ENCODE results near the gene POU2F3. TPM values are rescaled to one million over a fixed set of nuclear protein-coding genes. Genes with fewer than 3 reads are reported as not detected.

The POU2F3 gene
- total and polyA plus RNA-seq, 7 donors: not detected

DNA sequence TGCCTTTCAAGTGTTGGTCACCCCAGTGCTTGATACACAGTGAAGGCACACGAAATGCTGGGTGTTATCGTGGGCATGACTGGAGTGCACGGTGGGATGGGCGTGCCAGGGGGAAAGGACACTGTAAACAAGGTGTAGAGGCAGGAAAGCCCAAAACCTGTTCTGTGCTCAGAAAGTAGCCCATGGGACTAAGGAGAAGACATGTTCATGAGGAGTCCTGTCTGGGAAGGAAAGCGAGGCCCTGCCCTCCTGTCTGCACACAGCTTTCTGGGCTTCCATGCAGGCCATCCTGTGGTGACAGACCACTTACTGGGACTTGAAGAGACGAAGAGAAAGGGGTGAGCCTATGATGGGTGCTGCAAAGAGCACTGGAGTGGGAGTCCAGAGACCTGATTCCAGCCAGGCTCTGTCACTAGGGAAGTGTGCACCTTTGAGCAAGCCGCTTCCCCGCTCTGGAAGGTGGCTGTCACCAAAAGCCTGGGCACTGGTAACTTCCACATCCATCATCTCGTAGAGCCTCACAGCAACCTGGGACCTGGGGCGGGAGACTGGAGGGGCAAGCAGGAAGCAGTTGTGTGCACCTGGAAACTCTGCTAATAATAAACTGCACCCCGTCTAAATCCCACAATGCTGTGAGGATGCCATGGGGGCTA is 846 bp upstream of the POU2F3 start:
- intact Hi-C loops (cut with DNase I): no loop called here
- no peak overlapping the region for H3K27ac ChIP-seq
- no peak for ATAC-seq
- H3K9me3 ChIP-seq: no peaks in the 10 kb centered on the region
- no peak for DNase-seq
- no peak for TF ChIP-seq CTCF (IDR thresholded peaks at IDR 0.05)
- no peaks in the 10 kb centered on the region for H3K4me1 ChIP-seq
- 80 to 82% (median 82%) methylated on average over 11 of the region's 11 CpGs for WGBS, 3 donors
- no peak overlapping the region for H3K4me3 ChIP-seq
- peaks cover 0 to 63% (median 7%) of the 10 kb centered on the region in 3 donors for H3K27me3 ChIP-seq (ENCODE audit: insufficient read depth in 3 of 3, low read length in 2 of 3)
- H3K36me3 ChIP-seq (ENCODE audit: insufficient read depth in 1 of 2, low read depth in 1 of 2): no peaks in the 10 kb centered on the region

- no peak overlapping the region for H3K4me3 ChIP-seq
- no peaks in the 10 kb centered on the region for H3K9me3 ChIP-seq
- intact Hi-C loops (cut with DNase I): no loop called here
- TF ChIP-seq CTCF (IDR thresholded peaks at IDR 0.05): no peak
- no peaks in the 10 kb centered on the region for H3K36me3 ChIP-seq (ENCODE audit: insufficient read depth in 1 of 2, low read depth in 1 of 2)
- no peak for ATAC-seq
- H3K4me1 ChIP-seq: no peaks in the 10 kb centered on the region
- no peak overlapping the region for H3K27ac ChIP-seq
- DNase-seq: no peak
- 84 to 96% (median 95%) methylated on average over 2 of the region's 2 CpGs for WGBS, 3 donors
- peaks cover 0 to 61% (median 10%) of the 10 kb centered on the region in 3 donors for H3K27me3 ChIP-seq (ENCODE audit: insufficient read depth in 3 of 3, low read length in 2 of 3)
These were observed 926 bp downstream of the POU2F3 start for GRCh38 chr11:120240866-120241265.

DNA sequence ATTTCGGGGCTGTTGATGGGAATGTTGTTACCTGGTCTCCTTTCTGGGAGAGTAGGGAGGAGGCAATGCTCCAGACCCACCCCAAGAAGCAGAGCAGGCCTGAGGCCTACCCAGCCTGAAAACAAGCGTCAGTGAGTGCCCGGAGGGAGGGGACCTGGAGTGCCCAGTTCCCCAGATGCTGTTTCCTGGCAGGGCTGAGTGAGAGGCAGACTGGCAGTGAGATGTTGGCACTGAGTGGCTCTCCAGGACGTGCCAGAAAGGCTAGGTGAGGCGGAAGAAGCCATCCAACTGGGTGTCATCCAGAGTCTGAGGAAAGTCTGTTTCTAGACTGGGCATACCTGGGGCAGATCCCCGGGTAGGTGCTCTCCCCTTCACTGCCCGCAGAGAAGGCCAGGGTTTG is 1.3 kb downstream of the POU2F3 start:
- DNase-seq (no peak), ATAC-seq (no peak)
- Histone ChIP-seq H3K36me3 (ENCODE audit: insufficient read depth in 1 of 2, low read depth in 1 of 2) (no peaks in the 10 kb centered on the region), H3K27me3 (ENCODE audit: insufficient read depth in 3 of 3, low read length in 2 of 3) (peaks cover 0 to 61% (median 10%) of the 10 kb centered on the region in 3 donors), H3K4me1 (no peaks in the 10 kb centered on the region), H3K9me3 (no peaks in the 10 kb centered on the region), H3K4me3 (no peak overlapping the region), H3K27ac (no peak overlapping the region)
- WGBS, 3 donors: 72 to 84% (median 77%) methylated on average over 7 of the region's 7 CpGs
- intact Hi-C loops (cut with DNase I): no loop called here
- TF ChIP-seq CTCF (IDR thresholded peaks at IDR 0.05): no peak

- Histone ChIP-seq H3K9me3 (no peaks in the 10 kb centered on the region), H3K36me3 (ENCODE audit: insufficient read depth in 1 of 2, low read depth in 1 of 2) (no peaks in the 10 kb centered on the region), H3K27ac (no peak overlapping the region), H3K4me3 (no peak overlapping the region), H3K27me3 (ENCODE audit: insufficient read depth in 3 of 3, low read length in 2 of 3) (peaks cover 0 to 67% (median 10%) of the 10 kb centered on the region in 3 donors), H3K4me1 (no peaks in the 10 kb centered on the region)
- TF ChIP-seq CTCF (IDR thresholded peaks at IDR 0.05): no peak
- intact Hi-C loops (cut with DNase I): no loop called here
- ATAC-seq (no peak), DNase-seq (no peak)
- WGBS, 3 donors: 20 to 52% (median 46%) methylated on average over 2 to 4 of the region's 4 CpGs
These were observed 3.3 kb downstream of the POU2F3 start for GRCh38 chr11:120243221-120243620.
